Hepatocyte (in vitro differentiated cells): Measurements from ENCODE around the gene SYNDIG1. TPM values are rescaled to one million over a fixed set of nuclear protein-coding genes. Genes with fewer than 3 reads are reported as not detected.

Experiments used
- DNase-seq: peaks from one replicate; pipeline ENCODE4 v3.0.0-alpha.2; 2016; ENCODE audit warnings: low spot score
- H2AFZ ChIP-seq: fragments of 200-600 bp; sonication (generic); 2 replicates; pipeline ENCODE4 v1.6.0; 2016; ENCODE audit warnings: antibody characterized with exemption, mild to moderate bottlenecking
- H3K27ac ChIP-seq: fragments of 200-600 bp; sonication (generic); 2 replicates; pipeline ENCODE4 v1.5.1; 2016; ENCODE audit warnings: mild to moderate bottlenecking
- H3K27me3 ChIP-seq: fragments of 200-600 bp; sonication (generic); 2 replicates; pipeline ENCODE4 v1.6.1; 2016
- H3K36me3 ChIP-seq: fragments of 200-600 bp; sonication (generic); replicated peaks from 2 replicates; pipeline ENCODE4 v1.5.1; 2016; ENCODE audit warnings: low read depth; ENCODE audit not compliant: insufficient read depth
- H3K4me1 ChIP-seq: fragments of 200-600 bp; sonication (generic); 2 replicates; pipeline ENCODE4 v1.5.1; 2016; ENCODE audit warnings: mild to moderate bottlenecking, moderate library complexity; ENCODE audit not compliant: insufficient read depth
- H3K4me2 ChIP-seq: fragments of 200-600 bp; sonication (generic); 2 replicates; pipeline ENCODE4 v1.6.0; 2016
- H3K4me3 ChIP-seq: fragments of 200-600 bp; sonication (generic); 2 replicates; pipeline ENCODE4 v1.5.1; 2016; ENCODE audit warnings: mild to moderate bottlenecking
- H3K79me2 ChIP-seq: fragments of 200-600 bp; sonication (generic); 2 replicates; pipeline ENCODE4 v1.6.0; 2017; ENCODE audit warnings: mild to moderate bottlenecking
- H3K9me2 ChIP-seq: fragments of 200-600 bp; sonication (generic); replicated peaks from 2 replicates; pipeline ENCODE4 v1.6.0; 2017; ENCODE audit warnings: mild to moderate bottlenecking; ENCODE audit not compliant: insufficient read depth
- H3K9me3 ChIP-seq: fragments of 200-600 bp; sonication (generic); 2 replicates; pipeline ENCODE4 v1.5.1; 2016; ENCODE audit warnings: low read depth, mild to moderate bottlenecking
- H4K20me1 ChIP-seq: fragments of 200-600 bp; sonication (generic); 2 replicates; pipeline ENCODE4 v1.6.0; 2016; ENCODE audit warnings: mild to moderate bottlenecking; ENCODE audit not compliant: insufficient read depth, poor library complexity, severe bottlenecking
- CTCF ChIP-seq: fragments of 200-600 bp; sonication (generic); IDR thresholded peaks from 2 replicates; pipeline ENCODE4 v1.5.1; 2016; ENCODE audit warnings: antibody characterized with exemption, mild to moderate bottlenecking; ENCODE audit not compliant: poor library complexity
- EZH2 ChIP-seq: fragments of 200-600 bp; sonication (generic); IDR thresholded peaks from 2 replicates; pipeline ENCODE4 v1.6.1; 2016; ENCODE audit warnings: antibody characterized with exemption, mild to moderate bottlenecking, borderline replicate concordance
- EZH2phosphoT487 ChIP-seq: fragments of 200-600 bp; sonication (generic); IDR thresholded peaks from one replicate; pipeline ENCODE4 v1.6.1; 2018; ENCODE audit warnings: antibody characterized with exemption, mild to moderate bottlenecking, low read depth, moderate library complexity; ENCODE audit not compliant: unreplicated experiment, severe bottlenecking
- WGBS: methylation state at CpG from one replicate; pipeline ENCODE4 v1.1.6; 2016; ENCODE audit warnings: low lambda C conversion rate; ENCODE audit errors: missing lambda C conversion rate; 5-methylcytosine and 5-hydroxymethylcytosine counted together
- polyA plus RNA-seq: library from polyadenylated mRNA; unstranded; fragments of >200 nt; fragmentation: Nextera tagmentation; extraction: Ambion mirVana; gene quantifications from 2 replicates; pipeline ENCODE4 v1.2.1, GENCODE V29; 2016
- total RNA-seq: library from RNA; depleted of rRNA; stranded (reverse); fragments of >200 nt; gene quantifications from 2 replicates; pipeline ENCODE4 v1.2.3, GENCODE V29; 2014

Gene SYNDIG1
- total and polyA plus RNA-seq, 2 experiments from 2014 or later: 1.5 to 2.3 TPM

GRCh38 chr20:24679448-24680047 lies 210.1 kb downstream of the SYNDIG1 start:
- no peak for DNase-seq
- Histone ChIP-seq H3K4me1 (no peaks in the 10 kb centered on the region), H3K9me3 (no peaks in the 10 kb centered on the region)

GRCh38 chr20:24681634-24682495 lies 212.4 kb downstream of the SYNDIG1 start:
- Histone ChIP-seq H3K9me3 (no peaks in the 10 kb centered on the region), H3K4me2 (no peak overlapping the region), H3K4me3 (no peak overlapping the region), H2AFZ (no peak overlapping the region), H3K36me3 (no peaks in the 10 kb centered on the region), H3K27ac (no peak overlapping the region), H4K20me1 (no peaks in the 10 kb centered on the region), H3K4me1 (no peaks in the 10 kb centered on the region), H3K27me3 (no peaks in the 10 kb centered on the region), H3K79me2 (no peaks in the 10 kb centered on the region), H3K9me2 (no peaks in the 10 kb centered on the region)
- no peak for DNase-seq
- 86% methylated on average over 14 of the region's 14 CpGs for WGBS
- TF ChIP-seq EZH2phosphoT487 (no peak), EZH2 (no peak), CTCF (no peak)

More at GRCh38 chr20:24679448-24680047, 210.1 kb downstream of the SYNDIG1 start:
- no peak overlapping the region for H3K4me2 ChIP-seq
- TF ChIP-seq EZH2: no peak
- no peak overlapping the region for H3K4me3 ChIP-seq
- H3K27ac ChIP-seq: no peak overlapping the region
- no peaks in the 10 kb centered on the region for H3K79me2 ChIP-seq
- no peaks in the 10 kb centered on the region for H3K9me2 ChIP-seq
- no peaks in the 10 kb centered on the region for H3K36me3 ChIP-seq
- H3K27me3 ChIP-seq: no peaks in the 10 kb centered on the region
- H4K20me1 ChIP-seq: no peaks in the 10 kb centered on the region
- 73% methylated on average over 9 of the region's 9 CpGs for WGBS
- H2AFZ ChIP-seq: no peak overlapping the region

- no peak overlapping the region for H3K27ac ChIP-seq
- no peaks in the 10 kb centered on the region for H4K20me1 ChIP-seq
- no peaks in the 10 kb centered on the region for H3K9me3 ChIP-seq
- no peak for DNase-seq
- no peaks in the 10 kb centered on the region for H3K27me3 ChIP-seq
- no peaks in the 10 kb centered on the region for H3K79me2 ChIP-seq
- H3K4me3 ChIP-seq: no peak overlapping the region
- H3K4me1 ChIP-seq: no peaks in the 10 kb centered on the region
- H3K4me2 ChIP-seq: no peak overlapping the region
- TF ChIP-seq EZH2phosphoT487: no peak
- TF ChIP-seq CTCF: no peak
- TF ChIP-seq EZH2: no peak
- no peaks in the 10 kb centered on the region for H3K36me3 ChIP-seq
- no peaks in the 10 kb centered on the region for H3K9me2 ChIP-seq
- H2AFZ ChIP-seq: no peak overlapping the region
- WGBS: 94% methylated on average over 5 of the region's 5 CpGs
These were observed 213.1 kb downstream of the SYNDIG1 start for GRCh38 chr20:24682496-24682985.

- no peak for DNase-seq
- no peak overlapping the region for H2AFZ ChIP-seq
- no peaks in the 10 kb centered on the region for H4K20me1 ChIP-seq
- no peak overlapping the region for H3K4me2 ChIP-seq
- H3K4me1 ChIP-seq: no peaks in the 10 kb centered on the region
- H3K4me3 ChIP-seq: no peak overlapping the region
- no peak for TF ChIP-seq EZH2phosphoT487
- TF ChIP-seq EZH2: no peak
- TF ChIP-seq CTCF: no peak
- H3K9me3 ChIP-seq: no peaks in the 10 kb centered on the region
- H3K36me3 ChIP-seq: no peaks in the 10 kb centered on the region
- no peaks in the 10 kb centered on the region for H3K79me2 ChIP-seq
- H3K9me2 ChIP-seq: no peaks in the 10 kb centered on the region
- H3K27ac ChIP-seq: no peak overlapping the region
- 75% methylated on average over 7 of the region's 7 CpGs for WGBS
- no peaks in the 10 kb centered on the region for H3K27me3 ChIP-seq
These were observed 214.2 kb downstream of the SYNDIG1 start for GRCh38 chr20:24683676-24684075.
